HEK293 (cell line): ENCODE measurements around the gene CLSTN1.
A peak's percentile ranks its signal among the peaks of the same experiment; 100 is the strongest.

Source experiments
- CTCF ChIA-PET: fragments of 350-600 bp; formaldehyde crosslinking; extraction: SDS; loops from one replicate; lab custom pipeline; 2021; ENCODE audit warnings: antibody characterized with exemption; lab: Yijun Ruan, JAX
- POLR2A ChIA-PET: fragments of 300-600 bp; formaldehyde crosslinking; extraction: SDS; loops from one replicate; lab custom pipeline; 2020; ENCODE audit warnings: antibody characterized with exemption, inconsistent platforms; lab: Yijun Ruan, JAX
- H3K27ac ChIP-seq: fragments of 200-500 bp; sonication (Bioruptor generic); 2 replicates; pipeline ENCODE4 v1.5.1; 2014; ENCODE audit warnings: low read depth, low read length, control low read depth, inconsistent platforms; ENCODE audit errors: extremely low read depth
- H3K36me3 ChIP-seq, 2 experiments: fragments of 200-500 bp in 1 of 2; sonication (Bioruptor generic) in 1 of 2; 1 replicate in 1 of 2; 2 replicates in 1 of 2; pipeline ENCODE4 v1.5.1; 2014 to 2017; ENCODE audit warnings: inconsistent platforms in 2 of 2, low read length in 2 of 2; ENCODE audit not compliant: control insufficient read depth in 2 of 2, insufficient read depth in 1 of 2
- H3K4me1 ChIP-seq: fragments of 200-500 bp; sonication (Bioruptor generic); 2 replicates; pipeline ENCODE4 v1.5.1; 2014; ENCODE audit warnings: mild to moderate bottlenecking, low read length, inconsistent platforms; ENCODE audit not compliant: control insufficient read depth, insufficient read depth
- H3K4me3 ChIP-seq: 2 replicates; pipeline ENCODE4 v1.5.1; 2011; ENCODE audit warnings: low read depth, mild to moderate bottlenecking, control low read depth, low read length, moderate library complexity
- H3K9me3 ChIP-seq: fragments of 200-500 bp; sonication (Bioruptor generic); 2 replicates; pipeline ENCODE4 v1.5.1; 2014; ENCODE audit warnings: low read depth, low read length, inconsistent platforms; ENCODE audit not compliant: control insufficient read depth, insufficient read depth
- EGR2 ChIP-seq: fragments of 450-650 bp; formaldehyde crosslinking; IDR thresholded peaks from 2 replicates; pipeline ENCODE4 v1.5.1; 2016; ENCODE audit warnings: low read depth, missing biosample characterization, missing genetic modification characterization
- HOXC10 ChIP-seq: sonication (generic); formaldehyde crosslinking; IDR thresholded peaks from 2 replicates; pipeline ENCODE4 v1.8.1; 2023; ENCODE audit warnings: mild to moderate bottlenecking, missing genetic modification reagents
- KLF1 ChIP-seq: fragments of 450-650 bp; formaldehyde crosslinking; IDR thresholded peaks from 2 replicates; pipeline ENCODE4 v1.5.1; 2016; ENCODE audit warnings: missing biosample characterization, missing genetic modification characterization
- MYNN ChIP-seq: fragments of 450-650 bp; formaldehyde crosslinking; IDR thresholded peaks from 2 replicates; pipeline ENCODE4 v1.5.1; 2016; ENCODE audit warnings: missing biosample characterization, missing genetic modification characterization, borderline replicate concordance
- MZF1 ChIP-seq: fragments of 450-650 bp; formaldehyde crosslinking; IDR thresholded peaks from 2 replicates; pipeline ENCODE4 v1.5.1; 2017; ENCODE audit warnings: missing biosample characterization, missing genetic modification characterization, borderline replicate concordance
- SCRT2 ChIP-seq: fragments of 450-650 bp; formaldehyde crosslinking; IDR thresholded peaks from 2 replicates; pipeline ENCODE4 v1.5.1; 2016; ENCODE audit warnings: missing biosample characterization, missing genetic modification characterization
- ZBTB20 ChIP-seq: fragments of 450-650 bp; formaldehyde crosslinking; IDR thresholded peaks from 2 replicates; pipeline ENCODE4 v1.5.1; 2016; ENCODE audit warnings: missing biosample characterization, missing genetic modification characterization
- ZBTB48 ChIP-seq: fragments of 450-650 bp; formaldehyde crosslinking; IDR thresholded peaks from 2 replicates; pipeline ENCODE4 v1.5.1; 2016; ENCODE audit warnings: missing biosample characterization, missing genetic modification characterization
- ZFP3 ChIP-seq: fragments of 450-650 bp; formaldehyde crosslinking; IDR thresholded peaks from 2 replicates; pipeline ENCODE4 v1.5.1; 2016; ENCODE audit warnings: low read depth, missing biosample characterization, missing genetic modification characterization
- ZNF302 ChIP-seq: fragments of 450-650 bp; formaldehyde crosslinking; IDR thresholded peaks from 2 replicates; pipeline ENCODE4 v1.5.1; 2016; ENCODE audit warnings: missing biosample characterization, missing genetic modification characterization, low read depth
- ZNF366 ChIP-seq: fragments of 450-650 bp; formaldehyde crosslinking; conservative IDR thresholded peaks from 2 replicates; pipeline ENCODE4 v1.5.1; 2016; ENCODE audit warnings: missing biosample characterization, missing genetic modification characterization
- ZNF488 ChIP-seq: fragments of 450-650 bp; formaldehyde crosslinking; IDR thresholded peaks from 2 replicates; pipeline ENCODE4 v1.5.1; 2016; ENCODE audit warnings: missing biosample characterization, missing genetic modification characterization
- ZNF776 ChIP-seq: fragments of 450-650 bp; formaldehyde crosslinking; IDR thresholded peaks from 2 replicates; pipeline ENCODE4 v1.5.0; 2017; ENCODE audit warnings: missing biosample characterization, missing genetic modification characterization, borderline replicate concordance
- ZSCAN16 ChIP-seq: fragments of 450-650 bp; formaldehyde crosslinking; IDR thresholded peaks from 2 replicates; pipeline ENCODE4 v1.5.1; 2016; ENCODE audit warnings: missing biosample characterization, missing genetic modification characterization
- TF ChIP-seq, protein P1 (sequence below): fragments of 450-650 bp; formaldehyde crosslinking; IDR thresholded peaks from 2 replicates; pipeline ENCODE4 v1.5.1; 2017; ENCODE audit warnings: missing biosample characterization, missing genetic modification characterization
- TF ChIP-seq, protein P2 (sequence below): fragments of 450-650 bp; formaldehyde crosslinking; IDR thresholded peaks from 2 replicates; pipeline ENCODE4 v1.5.1; 2016; ENCODE audit warnings: missing biosample characterization, missing genetic modification characterization
- TF ChIP-seq, protein P3 (sequence below): fragments of 450-650 bp; formaldehyde crosslinking; IDR thresholded peaks from 2 replicates; pipeline ENCODE4 v1.5.1; 2017; ENCODE audit warnings: missing biosample characterization, missing genetic modification characterization
- TF ChIP-seq, protein P4 (sequence below): fragments of 450-650 bp; IDR thresholded peaks from 2 replicates; pipeline ENCODE4 v1.5.1; 2018; ENCODE audit warnings: missing biosample characterization, mild to moderate bottlenecking, missing genetic modification characterization
- TF ChIP-seq, protein P5 (sequence below): fragments of 450-650 bp; formaldehyde crosslinking; IDR thresholded peaks from 2 replicates; pipeline ENCODE4 v1.5.1; 2017; ENCODE audit warnings: missing biosample characterization, mild to moderate bottlenecking, missing genetic modification characterization, moderate library complexity

The CLSTN1 gene

GRCh38 chr1:9826087-9826486 lies 2.3 kb upstream of the CLSTN1 start:
- peaks cover 21% of the 10 kb centered on the region for H3K4me1 ChIP-seq
- POLR2A ChIA-PET: interaction anchor here (1.1 to 1.6 kb wide), 2 partner anchors 9 to 10 kb away, joined by 3 to 4 read pairs; no protein-coding TSS in a partner anchor
- CTCF ChIA-PET: interaction anchor here (0.7 to 2.5 kb wide), 7 partner anchors 9 to 104 kb away, joined by 3 to 24 read pairs (median 5); no protein-coding TSS in a partner anchor

DNA sequence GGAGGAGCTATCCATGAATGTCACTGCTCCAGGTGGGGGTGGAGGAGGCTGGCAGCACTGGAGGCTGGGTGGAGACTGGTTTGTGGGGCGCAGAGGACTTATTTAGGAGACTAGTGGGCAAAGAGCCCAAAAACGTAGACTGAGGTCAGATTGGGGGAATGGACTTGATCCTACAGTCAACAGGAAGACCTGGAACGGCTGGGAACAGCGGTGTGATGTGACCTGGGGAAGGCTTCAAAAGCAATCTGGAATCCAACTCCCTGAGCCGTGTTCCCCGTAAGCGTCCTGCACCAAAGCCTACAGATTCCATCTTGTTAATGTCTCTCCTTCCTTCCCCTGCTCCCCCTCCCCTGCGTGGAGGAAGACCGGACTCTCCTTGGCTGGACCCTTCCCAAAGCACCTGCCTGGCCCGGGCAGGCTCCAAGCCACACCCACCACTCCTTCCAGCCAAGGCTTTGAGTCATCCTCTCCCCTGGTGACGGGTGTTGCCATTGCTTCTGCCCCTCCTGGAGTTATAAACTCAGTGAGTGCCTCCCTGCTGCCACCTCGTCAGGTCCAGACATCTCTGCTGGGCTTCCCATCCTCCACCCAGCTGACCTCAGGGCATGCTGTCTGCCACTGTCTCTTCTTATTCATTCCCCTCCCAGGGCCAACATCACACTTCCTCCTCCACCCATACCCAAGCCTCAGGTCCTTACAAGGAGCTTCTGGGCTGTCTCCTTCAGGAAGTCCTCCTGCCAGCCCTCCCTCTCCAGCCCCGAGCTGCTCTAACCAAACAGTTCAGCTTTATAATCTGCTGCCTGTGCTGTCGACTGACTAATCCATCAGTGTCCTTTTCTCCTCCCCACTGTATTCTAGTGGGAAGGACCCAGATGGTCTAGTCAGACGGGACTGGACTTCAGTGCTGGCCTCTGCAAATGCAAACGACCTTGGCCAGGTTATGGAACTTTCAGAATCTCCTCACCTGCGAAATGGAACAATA lies 1.6 kb upstream of the CLSTN1 start:
- ChIA-PET POLR2A (interaction anchor here (1.1 to 1.6 kb wide), 2 partner anchors 8 to 9 kb away, joined by 3 to 4 read pairs; no protein-coding TSS in a partner anchor), CTCF (interaction anchor here (0.6 to 2.5 kb wide), 6 partner anchors 41 to 104 kb away, joined by 3 to 24 read pairs (median 5); no protein-coding TSS in a partner anchor)
- Histone ChIP-seq H3K4me3 (no peak overlapping the region), H3K9me3 (no peaks in the 10 kb centered on the region), H3K4me1 (peaks cover 23% of the 10 kb centered on the region), H3K36me3 (no peaks in the 10 kb centered on the region; a peak in 1 of 3 replicates), H3K27ac (no peak overlapping the region)
- TF ChIP-seq ZNF776 (tag by site-specific recombination) (no peak), HOXC10 (CRISPR knock-in tag) (no peak), KLF1 (tag by site-specific recombination) (peak; percentile 87), SCRT2 (tag by site-specific recombination) (peak; percentile 59; the same call in 1 of the 2 replicates), ZBTB20 (peak; percentile 94), MYNN (no peak), EGR2 (tag by site-specific recombination) (no peak), ZNF366 (tag by site-specific recombination) (peak; percentile 79), ZSCAN16 (tag by site-specific recombination) (no peak), ZNF488 (no peak)
- TF ChIP-seq, protein P1, sequence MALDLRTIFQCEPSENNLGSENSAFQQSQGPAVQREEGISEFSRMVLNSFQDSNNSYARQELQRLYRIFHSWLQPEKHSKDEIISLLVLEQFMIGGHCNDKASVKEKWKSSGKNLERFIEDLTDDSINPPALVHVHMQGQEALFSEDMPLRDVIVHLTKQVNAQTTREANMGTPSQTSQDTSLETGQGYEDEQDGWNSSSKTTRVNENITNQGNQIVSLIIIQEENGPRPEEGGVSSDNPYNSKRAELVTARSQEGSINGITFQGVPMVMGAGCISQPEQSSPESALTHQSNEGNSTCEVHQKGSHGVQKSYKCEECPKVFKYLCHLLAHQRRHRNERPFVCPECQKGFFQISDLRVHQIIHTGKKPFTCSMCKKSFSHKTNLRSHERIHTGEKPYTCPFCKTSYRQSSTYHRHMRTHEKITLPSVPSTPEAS: no peak
- TF ChIP-seq, protein P2, sequence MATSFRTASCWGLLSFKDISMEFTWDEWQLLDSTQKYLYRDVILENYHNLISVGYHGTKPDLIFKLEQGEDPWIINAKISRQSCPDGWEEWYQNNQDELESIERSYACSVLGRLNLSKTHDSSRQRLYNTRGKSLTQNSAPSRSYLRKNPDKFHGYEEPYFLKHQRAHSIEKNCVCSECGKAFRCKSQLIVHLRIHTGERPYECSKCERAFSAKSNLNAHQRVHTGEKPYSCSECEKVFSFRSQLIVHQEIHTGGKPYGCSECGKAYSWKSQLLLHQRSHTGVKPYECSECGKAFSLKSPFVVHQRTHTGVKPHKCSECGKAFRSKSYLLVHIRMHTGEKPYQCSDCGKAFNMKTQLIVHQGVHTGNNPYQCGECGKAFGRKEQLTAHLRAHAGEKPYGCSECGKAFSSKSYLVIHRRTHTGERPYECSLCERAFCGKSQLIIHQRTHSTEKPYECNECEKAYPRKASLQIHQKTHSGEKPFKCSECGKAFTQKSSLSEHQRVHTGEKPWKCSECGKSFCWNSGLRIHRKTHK: no peak
- TF ChIP-seq, protein P3, sequence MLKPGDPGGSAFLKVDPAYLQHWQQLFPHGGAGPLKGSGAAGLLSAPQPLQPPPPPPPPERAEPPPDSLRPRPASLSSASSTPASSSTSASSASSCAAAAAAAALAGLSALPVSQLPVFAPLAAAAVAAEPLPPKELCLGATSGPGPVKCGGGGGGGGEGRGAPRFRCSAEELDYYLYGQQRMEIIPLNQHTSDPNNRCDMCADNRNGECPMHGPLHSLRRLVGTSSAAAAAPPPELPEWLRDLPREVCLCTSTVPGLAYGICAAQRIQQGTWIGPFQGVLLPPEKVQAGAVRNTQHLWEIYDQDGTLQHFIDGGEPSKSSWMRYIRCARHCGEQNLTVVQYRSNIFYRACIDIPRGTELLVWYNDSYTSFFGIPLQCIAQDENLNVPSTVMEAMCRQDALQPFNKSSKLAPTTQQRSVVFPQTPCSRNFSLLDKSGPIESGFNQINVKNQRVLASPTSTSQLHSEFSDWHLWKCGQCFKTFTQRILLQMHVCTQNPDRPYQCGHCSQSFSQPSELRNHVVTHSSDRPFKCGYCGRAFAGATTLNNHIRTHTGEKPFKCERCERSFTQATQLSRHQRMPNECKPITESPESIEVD (tag by site-specific recombination): no peak

More at GRCh38 chr1:9826087-9826486, 2.3 kb upstream of the CLSTN1 start:
- TF ChIP-seq, protein P4, sequence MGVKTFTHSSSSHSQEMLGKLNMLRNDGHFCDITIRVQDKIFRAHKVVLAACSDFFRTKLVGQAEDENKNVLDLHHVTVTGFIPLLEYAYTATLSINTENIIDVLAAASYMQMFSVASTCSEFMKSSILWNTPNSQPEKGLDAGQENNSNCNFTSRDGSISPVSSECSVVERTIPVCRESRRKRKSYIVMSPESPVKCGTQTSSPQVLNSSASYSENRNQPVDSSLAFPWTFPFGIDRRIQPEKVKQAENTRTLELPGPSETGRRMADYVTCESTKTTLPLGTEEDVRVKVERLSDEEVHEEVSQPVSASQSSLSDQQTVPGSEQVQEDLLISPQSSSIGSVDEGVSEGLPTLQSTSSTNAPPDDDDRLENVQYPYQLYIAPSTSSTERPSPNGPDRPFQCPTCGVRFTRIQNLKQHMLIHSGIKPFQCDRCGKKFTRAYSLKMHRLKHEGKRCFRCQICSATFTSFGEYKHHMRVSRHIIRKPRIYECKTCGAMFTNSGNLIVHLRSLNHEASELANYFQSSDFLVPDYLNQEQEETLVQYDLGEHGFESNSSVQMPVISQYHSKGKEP (tag by site-specific recombination): no peak
- TF ChIP-seq ZFP3 (tag by site-specific recombination) (no peak), MZF1 (tag by site-specific recombination) (no peak), ZNF302 (tag by site-specific recombination) (no peak), ZBTB48 (no peak)
- TF ChIP-seq, protein P5, sequence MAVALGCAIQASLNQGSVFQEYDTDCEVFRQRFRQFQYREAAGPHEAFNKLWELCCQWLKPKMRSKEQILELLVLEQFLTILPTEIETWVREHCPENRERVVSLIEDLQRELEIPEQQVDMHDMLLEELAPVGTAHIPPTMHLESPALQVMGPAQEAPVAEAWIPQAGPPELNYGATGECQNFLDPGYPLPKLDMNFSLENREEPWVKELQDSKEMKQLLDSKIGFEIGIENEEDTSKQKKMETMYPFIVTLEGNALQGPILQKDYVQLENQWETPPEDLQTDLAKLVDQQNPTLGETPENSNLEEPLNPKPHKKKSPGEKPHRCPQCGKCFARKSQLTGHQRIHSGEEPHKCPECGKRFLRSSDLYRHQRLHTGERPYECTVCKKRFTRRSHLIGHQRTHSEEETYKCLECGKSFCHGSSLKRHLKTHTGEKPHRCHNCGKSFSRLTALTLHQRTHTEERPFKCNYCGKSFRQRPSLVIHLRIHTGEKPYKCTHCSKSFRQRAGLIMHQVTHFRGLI (tag by site-specific recombination): no peak
- Histone ChIP-seq H3K36me3 (no peaks in the 10 kb centered on the region), H3K9me3 (no peaks in the 10 kb centered on the region), H3K4me3 (no peak overlapping the region), H3K27ac (no peak overlapping the region)
